Neural cell (in vitro differentiated cells): ENCODE results near the gene MIPOL1.

Experiments
- CTCF ChIP-seq: fragments of 450-650 bp; IDR thresholded peaks from 2 replicates; pipeline ENCODE4 v1.5.1; 2014; ENCODE audit warnings: antibody characterized with exemption, mild to moderate bottlenecking, moderate library complexity; ENCODE audit not compliant: poor library complexity, severe bottlenecking
- EZH2 ChIP-seq: fragments of 200-600, 300-800 bp; shearing (Covaris generic), sonication (generic); IDR thresholded peaks from 2 replicates; pipeline ENCODE4 v1.6.1; 2014; ENCODE audit warnings: antibody characterized with exemption, low read length, borderline replicate concordance, mild to moderate bottlenecking; ENCODE audit not compliant: insufficient read depth, poor library complexity, severe bottlenecking
- RAD21 ChIP-seq: fragments of 450-650 bp; conservative IDR thresholded peaks from 2 replicates; pipeline ENCODE4 v1.6.1; 2014; ENCODE audit warnings: antibody characterized with exemption, mild to moderate bottlenecking, moderate library complexity

- no peak for TF ChIP-seq CTCF
- TF ChIP-seq RAD21: no peak
- TF ChIP-seq EZH2: no peak
These were observed 268.4 kb downstream of the MIPOL1 start for GRCh38 chr14:37466003-37466622.
